GM23338 (cell line): ENCODE measurements around the gene UBQLNL.

Source experiments
- CREB1 ChIP-seq: fragments of 250-450 bp; sonication (Bioruptor Pico); IDR thresholded peaks from 2 replicates; pipeline ENCODE4 v1.5.0; 2020; ENCODE audit warnings: low read depth, mild to moderate bottlenecking, moderate library complexity
- CTCF ChIP-seq, 2 experiments: fragments of 200-600 bp in 1 of 2; sonication (generic) in 1 of 2; conservative IDR thresholded peaks; 2 replicates each; pipeline versions ENCODE4 v1.5.1 to v1.6.1; 2016 to 2017; ENCODE audit warnings: antibody characterized with exemption in 2 of 2, low read depth in 2 of 2, mild to moderate bottlenecking in 2 of 2, moderate library complexity in 1 of 2
- ETS1 ChIP-seq: IDR thresholded peaks from 2 replicates; pipeline ENCODE4 v1.6.1; 2016; ENCODE audit warnings: antibody characterized with exemption
- EZH2 ChIP-seq: fragments of 200-600 bp; sonication (generic); IDR thresholded peaks from one replicate; pipeline ENCODE4 v1.8.0; 2017; ENCODE audit warnings: antibody characterized with exemption, mild to moderate bottlenecking, low read depth; ENCODE audit not compliant: unreplicated experiment
- EZH2phosphoT487 ChIP-seq: fragments of 200-600 bp; sonication (generic); IDR thresholded peaks from one replicate; pipeline ENCODE4 v1.8.1; 2018; ENCODE audit warnings: antibody characterized with exemption; ENCODE audit not compliant: unreplicated experiment
- JUNB ChIP-seq: IDR thresholded peaks from one replicate; pipeline ENCODE4 v1.6.1; 2016; ENCODE audit warnings: antibody characterized with exemption; ENCODE audit not compliant: unreplicated experiment
- NANOG ChIP-seq: IDR thresholded peaks from 2 replicates; pipeline ENCODE4 v1.6.1; 2016; ENCODE audit warnings: antibody characterized with exemption, borderline replicate concordance
- POLR2AphosphoS5 ChIP-seq: IDR thresholded peaks from 2 replicates; pipeline ENCODE4 v1.6.1; 2016; ENCODE audit warnings: antibody characterized with exemption, low read depth
- REST ChIP-seq: IDR thresholded peaks from one replicate; pipeline ENCODE4 v1.6.1; 2018; ENCODE audit warnings: antibody characterized with exemption; ENCODE audit not compliant: unreplicated experiment
- STAT1 ChIP-seq: IDR thresholded peaks from one replicate; pipeline ENCODE4 v1.6.1; 2016; ENCODE audit warnings: antibody characterized with exemption; ENCODE audit not compliant: unreplicated experiment
- ZNF331 ChIP-seq: fragments of 250-450 bp; sonication (Bioruptor Pico); IDR thresholded peaks from 2 replicates; pipeline ENCODE4 v1.5.0; 2020; ENCODE audit warnings: low read depth, mild to moderate bottlenecking, moderate library complexity

- no peak for TF ChIP-seq CTCF (conservative IDR thresholded peaks at IDR 0.05; ENCODE audit: low read depth in 2 of 2)
- TF ChIP-seq POLR2AphosphoS5, result no peak
- TF ChIP-seq EZH2, result no peak
- no peak for TF ChIP-seq CREB1 (CRISPR knock-in tag)
- no peak for TF ChIP-seq JUNB
- TF ChIP-seq STAT1, result no peak
- TF ChIP-seq ETS1, result no peak
- TF ChIP-seq EZH2phosphoT487, result no peak
- TF ChIP-seq REST, result no peak
- TF ChIP-seq NANOG, result no peak
- TF ChIP-seq ZNF331 (CRISPR knock-in tag), result no peak
Observed at GRCh38 chr11:5500393-5500801, 16.1 kb downstream of the UBQLNL start.
